GM19351 (cell line): ENCODE measurements around the gene LRRC40.

Source experiments
- ATAC-seq: cut with Tn5 transposase; IDR thresholded peaks from one replicate; pipeline ENCODE4 v1.9.1; 2021; ENCODE audit warnings: mild to moderate bottlenecking, moderate library complexity; ENCODE audit not compliant: unreplicated experiment

Gene LRRC40

DNA sequence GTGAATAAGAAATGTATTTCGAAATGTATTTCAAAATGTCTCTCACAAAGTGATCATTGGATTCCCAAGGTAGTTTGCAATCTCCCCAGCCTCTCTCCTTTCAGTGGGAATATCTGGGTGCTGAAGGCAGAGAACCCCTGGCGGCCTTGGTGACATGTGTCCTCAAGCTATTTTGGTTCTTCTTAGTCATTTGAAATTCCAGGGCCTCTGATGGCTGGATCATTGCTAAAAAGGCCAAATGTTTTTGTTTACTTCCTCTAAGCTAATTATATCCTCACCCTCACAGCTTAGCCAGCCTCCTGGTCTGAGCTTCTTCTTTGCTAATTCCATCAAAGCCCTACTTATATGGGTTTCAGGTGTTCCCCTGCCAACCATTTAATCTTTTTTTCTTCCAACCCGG is 71.2 kb downstream of the LRRC40 start:
- ATAC-seq, result no peak

DNA sequence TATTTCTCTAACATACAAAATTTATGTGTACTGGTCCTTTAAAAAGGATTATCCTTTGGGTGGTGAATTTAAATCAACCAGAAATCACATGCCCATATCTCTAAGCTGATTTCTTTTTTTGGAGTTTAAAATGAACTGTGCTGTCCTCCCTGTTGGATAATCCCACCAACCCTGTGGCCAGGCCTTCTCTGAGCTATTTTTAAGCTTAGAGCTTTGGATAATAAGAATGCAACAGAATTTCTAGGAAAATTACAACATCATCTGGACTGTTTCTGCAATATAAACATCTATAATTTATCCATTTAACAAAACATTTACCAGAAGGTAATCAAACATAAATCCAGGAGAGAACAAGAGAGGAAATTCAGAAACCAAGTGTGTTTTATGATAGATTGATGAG is 88.3 kb downstream of the LRRC40 start:
- no peak for ATAC-seq

GRCh38 chr1:70115315-70115714 is 90.1 kb downstream of the LRRC40 start:
- ATAC-seq, result no peak

GRCh38 chr1:70112838-70113237 is 92.5 kb downstream of the LRRC40 start:
- no peak for ATAC-seq

DNA sequence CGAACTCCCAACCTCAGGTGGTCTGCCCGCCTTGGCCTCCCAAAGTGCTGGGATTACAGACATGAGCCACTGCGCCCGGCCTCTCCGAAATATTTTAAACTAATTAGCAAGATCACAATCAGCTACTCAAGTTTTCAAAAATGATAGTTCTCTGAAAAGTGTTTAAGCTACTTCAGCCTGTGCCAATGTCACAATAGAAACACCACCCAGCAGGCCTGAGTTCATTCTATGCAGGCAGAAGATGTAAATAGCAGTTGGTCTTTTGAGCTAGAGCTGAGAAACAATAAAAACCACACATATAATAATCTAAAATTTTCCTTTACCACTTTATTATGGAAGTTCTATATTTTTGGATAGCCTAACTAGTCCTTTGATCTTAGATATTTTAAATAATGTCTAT is 96.1 kb downstream of the LRRC40 start:
- ATAC-seq, result no peak

DNA sequence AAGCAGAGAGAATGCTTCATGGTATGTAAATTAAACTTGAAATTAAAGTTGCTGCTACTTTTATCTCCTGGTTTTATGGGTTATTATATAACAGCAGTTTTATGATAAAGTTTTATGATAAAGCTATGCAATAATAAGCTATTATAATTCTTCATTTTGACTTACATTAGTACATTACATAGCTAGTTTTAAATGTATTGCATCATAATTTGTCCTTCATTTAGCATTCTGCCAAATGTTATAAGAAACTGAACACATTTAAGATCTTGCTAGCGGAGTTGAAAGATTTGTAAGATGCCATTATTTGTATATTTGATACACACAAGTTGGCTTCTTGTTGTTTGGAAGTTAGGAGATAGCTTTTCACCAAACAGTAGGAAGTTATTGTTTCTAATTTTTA is 101.6 kb downstream of the LRRC40 start:
- no peak for ATAC-seq

DNA sequence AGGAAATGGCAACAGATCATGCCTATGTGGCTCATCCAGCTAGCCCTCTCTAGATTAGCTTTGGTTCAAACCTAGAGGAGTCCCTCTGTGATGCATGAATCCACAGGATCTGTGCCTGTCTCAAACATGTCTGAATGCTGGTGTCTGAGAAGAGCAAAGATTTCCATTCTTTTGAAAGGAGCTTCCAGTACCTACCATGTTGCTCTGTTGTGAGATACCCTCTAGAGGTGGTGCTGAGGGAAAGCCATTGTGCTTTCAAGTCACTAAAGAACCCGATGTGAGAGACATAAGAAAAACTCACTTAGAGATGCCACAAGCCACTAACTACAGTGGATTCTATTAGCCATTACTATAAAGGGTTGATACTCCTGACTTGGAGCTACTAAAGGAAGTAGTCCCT is 103.6 kb downstream of the LRRC40 start:
- ATAC-seq, result no peak

GRCh38 chr1:70101231-70101630 is 104.1 kb downstream of the LRRC40 start:
- no peak for ATAC-seq
